ENCODE data around the gene RSPH4A. TPM values are rescaled to one million over a fixed set of nuclear protein-coding genes. Genes with fewer than 3 reads are reported as not detected.

RSPH4A gene
- total and polyA plus RNA-seq, 2 donors (not counting 3 experiments of a cell fraction or from before 2014, with no cell fraction given), result 0.06 to 0.15 TPM

DNA sequence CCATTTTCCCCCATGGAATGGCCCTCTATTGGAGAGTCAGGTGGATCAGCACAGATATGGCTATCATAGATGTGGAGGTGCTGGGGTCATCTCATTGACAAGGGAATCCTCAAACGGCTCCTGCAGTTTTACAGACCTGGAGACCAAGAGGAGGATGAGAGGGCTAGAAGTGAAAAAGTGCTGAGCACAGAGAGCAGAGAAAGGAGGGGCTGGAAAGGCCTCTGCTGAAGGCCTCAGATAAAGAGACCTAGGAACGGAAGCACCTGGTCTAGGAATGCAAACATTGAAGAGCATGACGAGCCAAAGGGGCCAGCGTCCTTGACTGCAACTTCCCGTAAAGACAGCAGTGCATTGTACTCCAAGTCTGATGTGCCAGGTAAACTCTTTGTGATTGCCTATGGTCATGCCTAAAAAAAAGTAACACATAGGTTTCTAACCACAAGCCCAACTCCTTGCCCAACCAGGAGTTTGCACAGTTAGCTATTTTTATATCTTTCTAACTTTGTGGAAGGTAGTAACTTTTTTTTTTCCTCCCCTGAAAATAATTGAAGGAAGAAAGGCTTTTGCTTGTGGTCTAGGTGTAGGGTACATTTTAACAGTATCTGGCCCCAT is 15.2 kb downstream of the RSPH4A start:
- BruUV-seq (replicated peaks), result no TSS peak
- no peaks in the 10 kb centered on the region for H3K9me3 ChIP-seq (replicated peaks; ENCODE audit: control insufficient read depth, insufficient read depth, low read length)
- H3K27ac ChIP-seq (ENCODE audit: insufficient read depth, low read depth, low read length), result no peak overlapping the region
- intact Hi-C loops (cut with micrococcal nuclease) (no loop called here), dilution Hi-C loops (cut with MboI; ENCODE audit: extremely low pct_ligation_motif_present, low sequenced_read_pairs) (no loop called here)
- no peak overlapping the region for H2AFZ ChIP-seq (ENCODE audit: low read depth, low read length)
- DNase-seq (ENCODE audit: low read depth, low spot score) (no peak), FAIRE-seq (no peak)
- ChIA-PET POLR2A (no interaction called here), CTCF (interaction anchor here (1.0 to 1.4 kb wide), 4 partner anchors 13 to 71 kb away, joined by 3 to 4 read pairs (median 3); partner anchors contain the start of gene RSPH4A)
- H3K9ac ChIP-seq (replicated peaks; ENCODE audit: extremely low read depth, insufficient read depth, low read length), result no peak overlapping the region
- no peaks in the 10 kb centered on the region for H3K79me2 ChIP-seq (ENCODE audit: control insufficient read depth, insufficient read depth, low read length)
- no peaks in the 10 kb centered on the region for H3K9me1 ChIP-seq (replicated peaks; ENCODE audit: control insufficient read depth, extremely low read depth, insufficient read depth, low read length)
- H3K4me1 ChIP-seq (ENCODE audit: control insufficient read depth, extremely low read depth, insufficient read depth, low read length), result peaks cover 12% of the 10 kb centered on the region
- no peaks in the 10 kb centered on the region for H4K20me1 ChIP-seq (replicated peaks; ENCODE audit: control insufficient read depth, extremely low read depth, insufficient read depth, low read length)
- H3K36me3 ChIP-seq (ENCODE audit: control insufficient read depth in 2 of 2, extremely low read depth in 1 of 2, insufficient read depth in 2 of 2, low read length in 2 of 2), result peaks cover 3 to 8% of the 10 kb centered on the region in 2 experiments
- no peaks in the 10 kb centered on the region for H3K27me3 ChIP-seq (ENCODE audit: control insufficient read depth in 2 of 2, insufficient read depth in 2 of 2, low read length in 2 of 2)
- no peak overlapping the region for H3K4me3 ChIP-seq (replicated peaks in 1 of 3; ENCODE audit: insufficient read depth in 1 of 3, low read depth in 1 of 3, low read length in 3 of 3)
- TF ChIP-seq JUN (IDR thresholded peaks at IDR 0.05; ENCODE audit: borderline replicate concordance, insufficient read depth, insufficient read length, low read depth), result no peak
- TF ChIP-seq CTCF (IDR thresholded peaks at IDR 0.05; ENCODE audit: extremely low read depth in 1 of 2, insufficient read depth in 1 of 2, low read depth in 1 of 2, low read length in 2 of 2), result no peak
- no peak for TF ChIP-seq FOS (IDR thresholded peaks at IDR 0.05; ENCODE audit: borderline replicate concordance, insufficient read depth, low read length)
- no peak for TF ChIP-seq EZH2 (IDR thresholded peaks at IDR 0.05; ENCODE audit: borderline replicate concordance, low read depth, low read length, severe bottlenecking)
- TF ChIP-seq GATA2 (IDR thresholded peaks at IDR 0.05; ENCODE audit: insufficient read depth, insufficient read length, low read depth, low read length), result no peak
- TF ChIP-seq MYC (IDR thresholded peaks at IDR 0.05; ENCODE audit: low read depth, low read length), result no peak
- TF ChIP-seq, protein P1, sequence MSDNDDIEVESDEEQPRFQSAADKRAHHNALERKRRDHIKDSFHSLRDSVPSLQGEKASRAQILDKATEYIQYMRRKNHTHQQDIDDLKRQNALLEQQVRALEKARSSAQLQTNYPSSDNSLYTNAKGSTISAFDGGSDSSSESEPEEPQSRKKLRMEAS (IDR thresholded peaks at IDR 0.05; ENCODE audit: insufficient read depth, insufficient read length), result no peak
- TF ChIP-seq POLR2AphosphoS5 (IDR thresholded peaks at IDR 0.05; ENCODE audit: insufficient read depth, low read depth, low read length), result no peak
- no peak for TF ChIP-seq POLR2A (IDR thresholded peaks at IDR 0.05; ENCODE audit: low read depth, low read length)
- no peak overlapping the region for H3K4me2 ChIP-seq (ENCODE audit: insufficient read depth, low read length)
